Neural progenitor cell (in vitro differentiated cells): ENCODE data around the gene AATK. TPM values are rescaled to one million over a fixed set of nuclear protein-coding genes. Genes with fewer than 3 reads are reported as not detected.

Experiments
- DNase-seq: peaks from one replicate; pipeline ENCODE4 v3.0.0-alpha.2; 2016; ENCODE audit warnings: low spot score
- H2AFZ ChIP-seq: fragments of 200-600 bp; sonication (generic); replicated peaks from 2 replicates; pipeline ENCODE4 v1.6.1; 2016; ENCODE audit warnings: antibody characterized with exemption
- H3F3A ChIP-seq: fragments of 200-600 bp; sonication (generic); 2 replicates; pipeline ENCODE4 v1.6.1; 2016; ENCODE audit warnings: antibody characterized with exemption, low read depth
- H3K27ac ChIP-seq: fragments of 200-600 bp; sonication (generic); 2 replicates; pipeline ENCODE4 v1.5.1; 2016; ENCODE audit warnings: mild to moderate bottlenecking
- H3K27me3 ChIP-seq: fragments of 200-600 bp; sonication (generic); 2 replicates; pipeline ENCODE4 v1.6.1; 2016; ENCODE audit warnings: mild to moderate bottlenecking, moderate library complexity
- H3K36me3 ChIP-seq: fragments of 200-600 bp; sonication (generic); 2 replicates; pipeline ENCODE4 v1.5.1; 2016
- H3K4me1 ChIP-seq: fragments of 200-600 bp; sonication (generic); 2 replicates; pipeline ENCODE4 v1.6.1; 2016; ENCODE audit warnings: mixed run types
- H3K4me2 ChIP-seq: fragments of 200-600 bp; sonication (generic); 2 replicates; pipeline ENCODE4 v1.6.1; 2016
- H3K4me3 ChIP-seq: fragments of 200-600 bp; sonication (generic); 2 replicates; pipeline ENCODE4 v1.5.1; 2016
- H3K79me2 ChIP-seq: fragments of 200-600 bp; sonication (generic); 2 replicates; pipeline ENCODE4 v1.6.1; 2016; ENCODE audit warnings: low read depth
- H3K9ac ChIP-seq: fragments of 200-600 bp; sonication (generic); 2 replicates; pipeline ENCODE4 v1.6.1; 2016
- H3K9me3 ChIP-seq: fragments of 200-600 bp; sonication (generic); 2 replicates; pipeline ENCODE4 v1.5.1; 2016; ENCODE audit warnings: low read depth
- H4K20me1 ChIP-seq: fragments of 200-600 bp; sonication (generic); 2 replicates; pipeline ENCODE4 v1.6.1; 2016; ENCODE audit warnings: low read depth
- H3K27ac Mint-ChIP-seq: 3 replicates; pipeline ENCODE4 v1.8.0; 2021; ENCODE audit warnings: mixed read lengths
- H3K27me3 Mint-ChIP-seq: 2 replicates; pipeline ENCODE4 v1.8.0; 2022; ENCODE audit warnings: low read depth, mild to moderate bottlenecking, inconsistent platforms, moderate library complexity, mixed read lengths; ENCODE audit not compliant: insufficient read depth
- H3K36me3 Mint-ChIP-seq: 3 replicates; pipeline ENCODE4 v1.8.0; 2021; ENCODE audit warnings: mixed read lengths
- H3K4me1 Mint-ChIP-seq: 3 replicates; pipeline ENCODE4 v1.8.0; 2021; ENCODE audit warnings: mixed read lengths
- H3K4me3 Mint-ChIP-seq: 3 replicates; pipeline ENCODE4 v1.8.0; 2021; ENCODE audit warnings: mild to moderate bottlenecking, moderate library complexity, mixed read lengths
- H3K9me3 Mint-ChIP-seq: 3 replicates; pipeline ENCODE4 v1.8.0; 2020; ENCODE audit warnings: mixed read lengths
- CTCF ChIP-seq: fragments of 200-600 bp; sonication (generic); IDR thresholded peaks from 2 replicates; pipeline ENCODE4 v1.5.1; 2017; ENCODE audit warnings: antibody characterized with exemption, mild to moderate bottlenecking
- EZH2 ChIP-seq: fragments of 200-600 bp; sonication (generic); IDR thresholded peaks from 2 replicates; pipeline ENCODE4 v1.6.1; 2017; ENCODE audit warnings: antibody characterized with exemption, mild to moderate bottlenecking, moderate library complexity
- EZH2phosphoT487 ChIP-seq: fragments of 200-600 bp; sonication (generic); IDR thresholded peaks from 2 replicates; pipeline ENCODE4 v1.6.1; 2017; ENCODE audit warnings: antibody characterized with exemption
- total RNA-seq: library from RNA; depleted of rRNA; stranded (reverse); fragments of >200 nt; gene quantifications from 2 replicates; pipeline ENCODE4 v1.2.3, GENCODE V29; 2015; ENCODE audit warnings: low replicate concordance

AATK gene
- total RNA-seq, 1 donor from 2014 or later = 0.32 TPM

- Mint-ChIP-seq H3K4me3 (no peak overlapping the region), H3K27ac (no peak overlapping the region), H3K4me1 (peaks cover 15% of the 10 kb centered on the region), H3K27me3 (peaks cover 4% of the 10 kb centered on the region), H3K9me3 (no peaks in the 10 kb centered on the region), H3K36me3 (peaks cover 4% of the 10 kb centered on the region)
- Histone ChIP-seq H3K4me3 (no peak overlapping the region), H3K9me3 (no peaks in the 10 kb centered on the region), H3K36me3 (no peaks in the 10 kb centered on the region), H3K27ac (no peak overlapping the region), H4K20me1 (peaks cover 4% of the 10 kb centered on the region), H3K27me3 (no peaks in the 10 kb centered on the region), H2AFZ (no peak overlapping the region), H3F3A (peaks cover 4% of the 10 kb centered on the region), H3K79me2 (no peaks in the 10 kb centered on the region), H3K4me2 (no peak overlapping the region), H3K4me1 (peaks cover 7% of the 10 kb centered on the region), H3K9ac (no peak overlapping the region)
- no peak for DNase-seq
- no peak for TF ChIP-seq CTCF
- no peak for TF ChIP-seq EZH2phosphoT487
- no peak for TF ChIP-seq EZH2
These were observed 55.0 kb downstream of the AATK start for GRCh38 chr17:81111066-81111465.

- peaks cover 15% of the 10 kb centered on the region for H3K4me1 Mint-ChIP-seq
- H3K9ac ChIP-seq = no peak overlapping the region
- TF ChIP-seq EZH2phosphoT487 (no peak), EZH2 (no peak), CTCF (no peak)
- no peaks in the 10 kb centered on the region for H3K9me3 ChIP-seq
- no peak overlapping the region for H3K27ac Mint-ChIP-seq
- no peaks in the 10 kb centered on the region for H3K79me2 ChIP-seq
- peaks cover 4% of the 10 kb centered on the region for H4K20me1 ChIP-seq
- no peak for DNase-seq
- H3K27me3 Mint-ChIP-seq = peaks cover 4% of the 10 kb centered on the region
- no peak overlapping the region for H3K4me3 ChIP-seq
- H2AFZ ChIP-seq = no peak overlapping the region
- H3K9me3 Mint-ChIP-seq = no peaks in the 10 kb centered on the region
- H3F3A ChIP-seq = peaks cover 4% of the 10 kb centered on the region
- peaks cover 7% of the 10 kb centered on the region for H3K4me1 ChIP-seq
- no peak overlapping the region for H3K27ac ChIP-seq
- no peaks in the 10 kb centered on the region for H3K27me3 ChIP-seq
- H3K36me3 Mint-ChIP-seq = peaks cover 4% of the 10 kb centered on the region
- no peaks in the 10 kb centered on the region for H3K36me3 ChIP-seq
- no peak overlapping the region for H3K4me2 ChIP-seq
- H3K4me3 Mint-ChIP-seq = no peak overlapping the region
These were observed 55.5 kb downstream of the AATK start for GRCh38 chr17:81110488-81111040.

- Histone ChIP-seq H3K79me2 (no peaks in the 10 kb centered on the region), H3K4me1 (peaks cover 7% of the 10 kb centered on the region), H3F3A (peaks cover 4% of the 10 kb centered on the region), H3K9me3 (no peaks in the 10 kb centered on the region), H3K4me3 (no peak overlapping the region), H3K4me2 (no peak overlapping the region), H2AFZ (no peak overlapping the region), H3K9ac (no peak overlapping the region), H3K27me3 (no peaks in the 10 kb centered on the region), H4K20me1 (peaks cover 4% of the 10 kb centered on the region), H3K27ac (no peak overlapping the region), H3K36me3 (no peaks in the 10 kb centered on the region)
- peaks cover 4% of the 10 kb centered on the region for H3K36me3 Mint-ChIP-seq
- peaks cover 4% of the 10 kb centered on the region for H3K27me3 Mint-ChIP-seq
- H3K9me3 Mint-ChIP-seq = no peaks in the 10 kb centered on the region
- peaks cover 14% of the 10 kb centered on the region for H3K4me1 Mint-ChIP-seq
- no peak for TF ChIP-seq EZH2
- no peak for TF ChIP-seq EZH2phosphoT487
- no peak for TF ChIP-seq CTCF
- no peak overlapping the region for H3K27ac Mint-ChIP-seq
- DNase-seq = no peak
- H3K4me3 Mint-ChIP-seq = no peak overlapping the region
These were observed 56.1 kb downstream of the AATK start for GRCh38 chr17:81109957-81110356.
